ENCODE data around the gene RANBP9. TPM values are rescaled to one million over a fixed set of nuclear protein-coding genes. Genes with fewer than 3 reads are reported as not detected.

The RANBP9 gene
- total and polyA plus RNA-seq, 2 of the 13 experiments (the other 11 are each of a cell fraction or from before 2014, with no cell fraction given): 26.6 to 30.6 TPM

DNA sequence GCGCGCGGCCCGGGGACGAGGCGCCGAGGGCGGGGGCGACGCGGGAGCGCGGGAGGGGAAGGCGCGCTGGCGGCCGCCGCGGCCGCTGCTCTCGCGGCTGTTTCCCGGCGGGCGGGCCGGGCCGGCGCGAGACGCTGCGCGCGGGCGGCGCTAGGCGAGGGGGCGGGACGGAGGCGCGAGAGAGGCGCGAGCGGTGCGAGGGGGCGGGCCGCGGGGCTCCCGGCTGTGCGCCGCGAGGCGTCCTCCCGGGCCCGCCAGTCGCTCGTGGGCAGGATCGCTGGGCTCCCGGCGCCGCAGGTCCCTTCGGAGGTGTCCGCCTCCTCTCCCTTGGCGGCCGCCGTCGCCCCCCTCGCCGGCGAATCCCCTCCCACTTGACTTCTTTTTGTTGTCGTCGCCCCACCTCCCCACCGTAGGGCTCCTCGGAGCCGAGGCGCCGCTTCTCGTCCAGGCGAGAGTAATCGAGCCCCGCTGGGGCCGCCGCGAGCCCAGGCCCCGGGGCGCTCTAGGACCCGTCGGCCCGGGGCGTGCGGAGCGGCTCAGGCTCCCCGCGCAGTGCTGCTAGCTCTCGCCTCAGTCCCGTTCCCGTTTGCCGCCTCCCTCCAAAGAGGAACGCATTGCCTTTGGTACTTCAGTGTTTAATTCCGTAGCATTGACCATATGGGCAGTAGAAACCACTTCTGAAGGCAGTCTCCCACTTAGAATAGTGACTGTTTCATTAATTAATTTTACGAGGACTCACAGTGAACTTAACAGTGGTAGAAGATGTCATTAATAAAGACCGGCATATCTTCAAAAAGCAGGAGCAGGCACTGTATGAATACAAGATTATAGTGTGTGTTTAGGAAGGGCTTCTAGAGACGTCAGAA lies at the start of gene RANBP9 (continued):
- TF ChIP-seq, protein P1, sequence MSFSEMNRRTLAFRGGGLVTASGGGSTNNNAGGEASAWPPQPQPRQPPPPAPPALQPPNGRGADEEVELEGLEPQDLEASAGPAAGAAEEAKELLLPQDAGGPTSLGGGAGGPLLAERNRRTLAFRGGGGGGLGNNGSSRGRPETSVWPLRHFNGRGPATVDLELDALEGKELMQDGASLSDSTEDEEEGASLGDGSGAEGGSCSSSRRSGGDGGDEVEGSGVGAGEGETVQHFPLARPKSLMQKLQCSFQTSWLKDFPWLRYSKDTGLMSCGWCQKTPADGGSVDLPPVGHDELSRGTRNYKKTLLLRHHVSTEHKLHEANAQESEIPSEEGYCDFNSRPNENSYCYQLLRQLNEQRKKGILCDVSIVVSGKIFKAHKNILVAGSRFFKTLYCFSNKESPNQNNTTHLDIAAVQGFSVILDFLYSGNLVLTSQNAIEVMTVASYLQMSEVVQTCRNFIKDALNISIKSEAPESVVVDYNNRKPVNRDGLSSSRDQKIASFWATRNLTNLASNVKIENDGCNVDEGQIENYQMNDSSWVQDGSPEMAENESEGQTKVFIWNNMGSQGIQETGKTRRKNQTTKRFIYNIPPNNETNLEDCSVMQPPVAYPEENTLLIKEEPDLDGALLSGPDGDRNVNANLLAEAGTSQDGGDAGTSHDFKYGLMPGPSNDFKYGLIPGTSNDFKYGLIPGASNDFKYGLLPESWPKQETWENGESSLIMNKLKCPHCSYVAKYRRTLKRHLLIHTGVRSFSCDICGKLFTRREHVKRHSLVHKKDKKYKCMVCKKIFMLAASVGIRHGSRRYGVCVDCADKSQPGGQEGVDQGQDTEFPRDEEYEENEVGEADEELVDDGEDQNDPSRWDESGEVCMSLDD (CRISPR knock-in tag; IDR thresholded peaks at IDR 0.05; ENCODE audit: borderline replicate concordance): no peak
- no peak for TF ChIP-seq ZNF615 (CRISPR knock-in tag; IDR thresholded peaks at IDR 0.05; ENCODE audit: borderline replicate concordance)
- TF ChIP-seq ZBTB7B (CRISPR knock-in tag; IDR thresholded peaks at IDR 0.05): peak; percentile 86
- peak; percentile 75 for TF ChIP-seq ZNF430 (CRISPR knock-in tag; IDR thresholded peaks at IDR 0.05)
- TF ChIP-seq ATRX (CRISPR knock-in tag; IDR thresholded peaks at IDR 0.05; ENCODE audit: borderline replicate concordance): no peak
- peak; percentile 86 for TF ChIP-seq YY1 (IDR thresholded peaks at IDR 0.05; ENCODE audit: insufficient read depth, insufficient replicate concordance, low read depth, low read length)
- TF ChIP-seq SNAPC5 (CRISPR knock-in tag; IDR thresholded peaks at IDR 0.05; ENCODE audit: borderline replicate concordance): no peak
- TF ChIP-seq, protein P2, sequence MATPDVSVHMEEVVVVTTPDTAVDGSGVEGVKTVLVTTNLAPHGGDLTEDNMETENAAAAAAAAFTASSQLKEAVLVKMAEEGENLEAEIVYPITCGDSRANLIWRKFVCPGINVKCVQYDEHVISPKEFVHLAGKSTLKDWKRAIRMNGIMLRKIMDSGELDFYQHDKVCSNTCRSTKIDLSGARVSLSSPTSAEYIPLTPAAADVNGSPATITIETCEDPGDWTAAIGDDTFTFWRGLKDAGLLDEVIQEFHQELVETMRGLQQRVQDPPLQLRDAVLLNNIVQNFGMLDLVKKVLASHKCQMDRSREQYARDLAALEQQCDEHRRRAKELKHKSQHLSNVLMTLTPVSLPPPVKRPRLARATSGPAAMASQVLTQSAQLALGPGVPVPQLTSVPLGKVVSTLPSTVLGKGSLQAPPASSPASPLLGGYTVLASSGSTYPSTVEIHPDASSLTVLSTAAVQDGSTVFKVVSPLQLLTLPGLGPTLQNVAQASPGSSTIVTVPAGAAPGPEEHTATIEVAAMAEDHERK (CRISPR knock-in tag; IDR thresholded peaks at IDR 0.05; ENCODE audit: low read depth): peak; percentile 70
- peak; percentile 36; the same call in 1 of the 2 replicates for TF ChIP-seq ZNF879 (CRISPR knock-in tag; IDR thresholded peaks at IDR 0.05)
- TF ChIP-seq ZKSCAN8 (CRISPR knock-in tag; IDR thresholded peaks at IDR 0.05; ENCODE audit: borderline replicate concordance): peak; percentile 62; the same call in 1 of the 2 replicates
- peak; percentile 78 for TF ChIP-seq MYC (CRISPR knock-in tag; IDR thresholded peaks at IDR 0.05; ENCODE audit: borderline replicate concordance)
- TF ChIP-seq ZNF160 (CRISPR knock-in tag; IDR thresholded peaks at IDR 0.05): peak; percentile 51; the same call in 1 of the 2 replicates
- peak; percentile 56; the same call in 1 of the 2 replicates for TF ChIP-seq PRDM15 (CRISPR knock-in tag; IDR thresholded peaks at IDR 0.05)
- TF ChIP-seq KLF9 (CRISPR knock-in tag; IDR thresholded peaks at IDR 0.05; ENCODE audit: low read depth): no peak
- peak; percentile 68 for TF ChIP-seq POLR2AphosphoS5 (IDR thresholded peaks at IDR 0.05; ENCODE audit: low read depth, low read length)
- no peak for TF ChIP-seq TP53 (CRISPR knock-in tag; conservative IDR thresholded peaks at IDR 0.05)
- TF ChIP-seq GLI4 (CRISPR knock-in tag; IDR thresholded peaks at IDR 0.05; ENCODE audit: borderline replicate concordance): peak; percentile 63; the same call in 1 of the 2 replicates
- TF ChIP-seq ZNF670 (CRISPR knock-in tag; IDR thresholded peaks at IDR 0.05; ENCODE audit: borderline replicate concordance): peak; percentile 78; the same call in 1 of the 2 replicates
- TF ChIP-seq ZNF550 (CRISPR knock-in tag; IDR thresholded peaks at IDR 0.05; ENCODE audit: borderline replicate concordance): no peak
- TF ChIP-seq ZNF775 (CRISPR knock-in tag; IDR thresholded peaks at IDR 0.05; ENCODE audit: borderline replicate concordance): 0 out of 2 replicates have a peak, but pooled peaks have one; percentile 57
- TF ChIP-seq HMG20A (CRISPR knock-in tag; IDR thresholded peaks at IDR 0.05; ENCODE audit: borderline replicate concordance): peak; percentile 8; the same call in 1 of the 2 replicates
